ENCODE measurements around the gene TLCD4.

Gene TLCD4

DNA sequence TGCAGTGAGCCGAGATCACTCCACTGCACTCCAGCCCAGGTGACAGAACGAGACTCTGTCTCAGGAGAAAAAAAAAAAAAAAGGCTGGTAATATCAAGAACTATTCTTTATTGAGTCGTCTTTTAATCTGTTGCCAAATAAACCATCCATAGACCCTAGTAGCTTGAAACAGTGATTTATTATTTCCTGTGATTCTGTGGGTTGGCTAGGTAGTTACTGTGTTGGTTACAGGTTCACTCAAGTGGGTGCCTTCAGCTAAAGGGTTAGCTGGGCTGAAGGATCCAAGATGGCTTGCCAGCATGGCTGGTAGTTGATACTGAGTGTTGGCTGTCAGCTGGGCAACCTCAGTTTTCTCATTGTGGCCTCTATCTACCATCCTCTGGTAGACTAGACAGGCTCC lies 9.2 kb downstream of the TLCD4 start:
- H3K4me3 ChIP-seq (ENCODE audit: low read length), result no peak overlapping the region
- TF ChIP-seq, protein P1, sequence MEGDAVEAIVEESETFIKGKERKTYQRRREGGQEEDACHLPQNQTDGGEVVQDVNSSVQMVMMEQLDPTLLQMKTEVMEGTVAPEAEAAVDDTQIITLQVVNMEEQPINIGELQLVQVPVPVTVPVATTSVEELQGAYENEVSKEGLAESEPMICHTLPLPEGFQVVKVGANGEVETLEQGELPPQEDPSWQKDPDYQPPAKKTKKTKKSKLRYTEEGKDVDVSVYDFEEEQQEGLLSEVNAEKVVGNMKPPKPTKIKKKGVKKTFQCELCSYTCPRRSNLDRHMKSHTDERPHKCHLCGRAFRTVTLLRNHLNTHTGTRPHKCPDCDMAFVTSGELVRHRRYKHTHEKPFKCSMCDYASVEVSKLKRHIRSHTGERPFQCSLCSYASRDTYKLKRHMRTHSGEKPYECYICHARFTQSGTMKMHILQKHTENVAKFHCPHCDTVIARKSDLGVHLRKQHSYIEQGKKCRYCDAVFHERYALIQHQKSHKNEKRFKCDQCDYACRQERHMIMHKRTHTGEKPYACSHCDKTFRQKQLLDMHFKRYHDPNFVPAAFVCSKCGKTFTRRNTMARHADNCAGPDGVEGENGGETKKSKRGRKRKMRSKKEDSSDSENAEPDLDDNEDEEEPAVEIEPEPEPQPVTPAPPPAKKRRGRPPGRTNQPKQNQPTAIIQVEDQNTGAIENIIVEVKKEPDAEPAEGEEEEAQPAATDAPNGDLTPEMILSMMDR (conservative IDR thresholded peaks at IDR 0.05; ENCODE audit: low read depth, low read length), result no peak
- DNase-seq (ENCODE audit: low read depth), result no peak

DNA sequence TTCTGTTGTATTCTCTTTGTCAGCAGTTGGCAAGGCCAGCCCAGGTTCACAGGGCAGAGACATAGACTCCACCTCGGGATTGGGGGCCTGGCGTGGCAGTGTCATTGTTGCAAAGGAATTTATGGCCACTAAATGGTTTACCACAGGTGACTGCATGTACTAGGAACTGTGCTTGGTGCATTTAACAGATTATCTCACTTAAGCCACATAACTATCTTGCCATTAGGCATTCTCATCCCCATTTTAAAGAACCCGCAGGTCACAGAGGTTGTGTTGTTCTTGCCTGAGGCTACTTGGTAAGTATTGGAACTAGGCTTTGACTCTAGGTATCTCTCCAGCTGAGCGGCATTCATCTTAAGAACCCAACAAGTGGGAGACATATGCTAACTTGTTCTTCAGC lies 9.7 kb downstream of the TLCD4 start:
- TF ChIP-seq, protein P1 (conservative IDR thresholded peaks at IDR 0.05; ENCODE audit: low read depth, low read length), result no peak
- no peak overlapping the region for H3K4me3 ChIP-seq (ENCODE audit: low read length)
- DNase-seq (ENCODE audit: low read depth), result no peak

DNA sequence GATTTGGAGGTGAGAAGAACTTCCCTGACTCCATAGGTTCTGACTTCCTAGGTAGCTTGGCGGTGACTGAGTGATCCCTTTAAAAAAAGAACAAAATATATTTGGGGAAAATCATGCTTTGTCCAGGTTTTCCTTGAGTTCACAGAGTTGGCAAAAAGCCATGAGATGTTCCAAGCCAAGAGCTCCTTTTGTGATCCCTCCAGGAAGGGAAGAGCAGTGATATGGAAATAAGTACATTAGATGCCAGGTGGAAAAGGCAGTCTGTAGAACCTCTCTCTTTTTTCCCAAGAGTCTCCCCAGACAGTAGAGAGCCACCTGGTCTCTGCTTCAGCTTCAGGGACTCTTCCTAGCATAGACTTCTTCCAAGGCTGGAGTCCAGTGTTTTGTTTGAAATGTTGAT lies 10.2 kb downstream of the TLCD4 start:
- DNase-seq (ENCODE audit: low read depth), result no peak
- TF ChIP-seq, protein P1 (conservative IDR thresholded peaks at IDR 0.05; ENCODE audit: low read depth, low read length), result no peak
- H3K4me3 ChIP-seq (ENCODE audit: low read length), result no peak overlapping the region

DNA sequence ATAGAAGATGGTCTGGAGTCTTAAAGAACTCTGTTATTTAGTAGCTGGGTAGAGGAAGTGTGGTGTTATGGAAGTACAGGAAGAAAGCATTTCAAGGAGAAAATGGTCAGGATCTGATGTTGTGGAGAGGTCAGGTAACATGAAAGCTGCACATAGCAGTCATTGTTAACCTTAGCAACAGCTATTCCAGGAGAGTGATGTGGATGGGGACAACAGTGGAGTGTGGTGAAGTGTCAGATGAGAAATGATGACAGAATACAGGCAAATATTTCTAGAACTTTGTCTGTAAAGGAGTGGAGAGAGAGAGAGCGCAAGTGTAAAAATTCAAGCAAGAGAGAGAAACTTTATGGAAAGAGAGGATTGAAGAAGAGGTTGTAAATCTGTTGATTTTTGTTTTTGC lies 15.6 kb downstream of the TLCD4 start:
- no peak for DNase-seq (ENCODE audit: low read depth)
- TF ChIP-seq, protein P1 (conservative IDR thresholded peaks at IDR 0.05; ENCODE audit: low read depth, low read length), result no peak
- H3K4me3 ChIP-seq (ENCODE audit: low read length), result no peak overlapping the region

DNA sequence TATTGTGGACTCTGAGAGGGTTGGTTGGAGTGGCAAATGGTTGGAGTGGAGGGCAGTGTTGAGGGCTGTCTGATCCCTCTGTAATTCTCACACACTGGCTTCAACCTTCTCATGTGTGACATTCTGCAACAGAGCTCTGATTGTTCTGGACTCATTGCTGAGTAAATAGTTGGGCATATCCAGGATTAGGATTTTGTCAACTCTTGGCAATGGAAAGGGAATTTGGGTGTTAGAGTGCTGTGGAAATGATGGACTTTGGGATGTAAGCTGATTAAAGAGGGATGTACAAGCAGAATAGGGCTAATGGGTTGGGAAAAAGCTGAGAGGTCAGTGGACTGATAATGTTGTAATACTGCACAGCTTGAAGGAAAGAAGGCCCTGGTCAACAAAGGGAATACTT lies 16.5 kb downstream of the TLCD4 start:
- TF ChIP-seq, protein P1 (conservative IDR thresholded peaks at IDR 0.05; ENCODE audit: low read depth, low read length), result no peak
- H3K4me3 ChIP-seq (ENCODE audit: low read length), result no peak overlapping the region
- no peak for DNase-seq (ENCODE audit: low read depth)

DNA sequence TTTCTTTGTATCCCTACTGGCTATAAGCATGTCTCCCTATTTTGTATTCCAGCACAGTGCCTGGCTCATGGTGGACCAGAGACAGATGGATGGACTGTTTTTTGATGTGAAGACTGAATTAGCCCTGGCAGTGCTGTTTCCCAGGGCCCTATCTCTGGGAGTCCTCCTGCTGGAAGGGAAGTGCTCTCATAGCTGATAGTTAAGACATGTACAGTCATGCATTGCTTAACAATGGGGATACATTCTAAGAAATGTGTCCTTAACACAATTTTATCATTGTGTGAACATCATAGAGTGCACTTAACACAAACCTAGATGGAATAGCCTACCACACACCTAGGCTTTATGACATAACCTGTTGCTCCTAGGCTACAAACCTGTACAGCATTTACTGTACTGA lies 21.1 kb downstream of the TLCD4 start:
- no peak overlapping the region for H3K4me3 ChIP-seq (ENCODE audit: low read length)
- DNase-seq (ENCODE audit: low read depth), result no peak
- TF ChIP-seq, protein P1 (conservative IDR thresholded peaks at IDR 0.05; ENCODE audit: low read depth, low read length), result no peak

DNA sequence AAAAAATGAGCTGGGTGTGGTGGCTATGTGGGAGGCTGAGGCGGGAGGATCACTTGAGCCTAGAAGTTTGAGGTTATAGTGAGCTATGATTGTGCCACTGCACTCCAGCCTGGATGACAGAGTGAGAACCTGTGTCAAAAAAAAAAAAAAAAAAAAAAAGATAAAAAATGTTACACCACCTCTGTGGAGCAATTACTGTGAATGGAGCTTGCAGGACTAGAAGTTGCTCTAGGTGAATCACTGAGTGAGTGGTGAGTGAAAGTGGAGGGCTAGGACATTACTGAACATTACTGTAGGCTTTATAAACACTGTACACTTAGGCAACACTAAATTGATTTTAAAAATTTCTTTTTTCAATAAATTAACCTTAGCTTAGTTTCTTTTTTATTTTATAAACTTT lies 21.9 kb downstream of the TLCD4 start:
- DNase-seq (ENCODE audit: low read depth), result no peak
- TF ChIP-seq, protein P1 (conservative IDR thresholded peaks at IDR 0.05; ENCODE audit: low read depth, low read length), result no peak
- H3K4me3 ChIP-seq (ENCODE audit: low read length), result no peak overlapping the region

Data from retinal pigment epithelial cell (primary cell).